Measurements from ENCODE around the gene EGR2.

Gene EGR2

GRCh38 chr10:62851442-62851841 is 35.3 kb upstream of the EGR2 start:
- no peak for ATAC-seq
- TF ChIP-seq SNAI2 (CRISPR knock-in tag; IDR thresholded peaks at IDR 0.05) (no peak), ARNTL (CRISPR knock-in tag; IDR thresholded peaks at IDR 0.05; ENCODE audit: borderline replicate concordance, low read depth) (no peak), ISL1 (CRISPR knock-in tag; IDR thresholded peaks at IDR 0.05) (no peak), ZFP3 (CRISPR knock-in tag; IDR thresholded peaks at IDR 0.05) (no peak), ZC3H10 (CRISPR knock-in tag; IDR thresholded peaks at IDR 0.05) (no peak)

- no peak for ATAC-seq
- TF ChIP-seq CREB5 (CRISPR knock-in tag; IDR thresholded peaks at IDR 0.05; ENCODE audit: low read depth) (no peak), PATZ1 (CRISPR knock-in tag; IDR thresholded peaks at IDR 0.05; ENCODE audit: borderline replicate concordance) (no peak), ZC3H10 (CRISPR knock-in tag; IDR thresholded peaks at IDR 0.05) (no peak), ARNTL (CRISPR knock-in tag; IDR thresholded peaks at IDR 0.05; ENCODE audit: borderline replicate concordance, low read depth) (no peak), RARB (CRISPR knock-in tag; IDR thresholded peaks at IDR 0.05) (no peak)
These were observed 34.5 kb upstream of the EGR2 start for GRCh38 chr10:62850646-62851045.

- no peak for TF ChIP-seq ZFP30 (CRISPR knock-in tag; IDR thresholded peaks at IDR 0.05)
- TF ChIP-seq TSHZ2 (CRISPR knock-in tag; IDR thresholded peaks at IDR 0.05) = no peak
- TF ChIP-seq SNAI2 (CRISPR knock-in tag; IDR thresholded peaks at IDR 0.05) = no peak
- no peak for TF ChIP-seq POU6F1 (CRISPR knock-in tag; IDR thresholded peaks at IDR 0.05; ENCODE audit: borderline replicate concordance, low read depth)
- TF ChIP-seq ARNTL (CRISPR knock-in tag; IDR thresholded peaks at IDR 0.05; ENCODE audit: borderline replicate concordance, low read depth) = no peak
- TF ChIP-seq CSRNP3 (CRISPR knock-in tag; IDR thresholded peaks at IDR 0.05) = no peak
- no peak for TF ChIP-seq ZNF8 (CRISPR knock-in tag; IDR thresholded peaks at IDR 0.05)
- TF ChIP-seq ISL1 (CRISPR knock-in tag; IDR thresholded peaks at IDR 0.05) = no peak
- no peak for TF ChIP-seq TCF4 (CRISPR knock-in tag; IDR thresholded peaks at IDR 0.05; ENCODE audit: borderline replicate concordance)
- TF ChIP-seq ZC3H10 (CRISPR knock-in tag; IDR thresholded peaks at IDR 0.05) = no peak
- TF ChIP-seq BACH2 (CRISPR knock-in tag; IDR thresholded peaks at IDR 0.05; ENCODE audit: borderline replicate concordance) = no peak
- TF ChIP-seq RARB (CRISPR knock-in tag; IDR thresholded peaks at IDR 0.05) = no peak
- TF ChIP-seq OSR1 (CRISPR knock-in tag; IDR thresholded peaks at IDR 0.05) = no peak
- no peak for TF ChIP-seq ZNF565 (CRISPR knock-in tag; conservative IDR thresholded peaks at IDR 0.05; ENCODE audit: low read depth)
- ATAC-seq = no peak
These were observed 31.3 kb upstream of the EGR2 start for GRCh38 chr10:62847433-62847832.

- ATAC-seq = no peak
- TF ChIP-seq POU6F1 (CRISPR knock-in tag; IDR thresholded peaks at IDR 0.05; ENCODE audit: borderline replicate concordance, low read depth) (no peak), ZFP30 (CRISPR knock-in tag; IDR thresholded peaks at IDR 0.05) (no peak), ZNF70 (CRISPR knock-in tag; IDR thresholded peaks at IDR 0.05) (no peak), PATZ1 (CRISPR knock-in tag; IDR thresholded peaks at IDR 0.05; ENCODE audit: borderline replicate concordance) (no peak), RARB (CRISPR knock-in tag; IDR thresholded peaks at IDR 0.05) (no peak), GLIS3 (CRISPR knock-in tag; IDR thresholded peaks at IDR 0.05) (no peak)
These were observed 28.3 kb upstream of the EGR2 start for GRCh38 chr10:62844280-62845011.

All from SK-N-SH treated with all-trans-retinoic acid at 6 μM for 48 hours (cell line).